Mesenchymal stem cell (in vitro differentiated cells and primary cell): ENCODE measurements around the gene ATRNL1.

ENCODE experiments used
- DNase-seq: peaks from one replicate; pipeline ENCODE4 v3.0.0-alpha.2; 2013
- H2AFZ ChIP-seq: one replicate; pipeline ENCODE4 v1.6.1; 2013; ENCODE audit warnings: low read depth, mild to moderate bottlenecking, control low read depth, inconsistent platforms, low read length, moderate library complexity
- H2AK5ac ChIP-seq: 2 replicates; pipeline ENCODE4 v1.6.1; 2013; ENCODE audit warnings: low read length, moderate library complexity, mild to moderate bottlenecking, inconsistent platforms; ENCODE audit not compliant: severe bottlenecking
- H2BK120ac ChIP-seq: one replicate; pipeline ENCODE4 v1.6.1; 2013; ENCODE audit warnings: low read depth, mild to moderate bottlenecking, inconsistent platforms, low read length, moderate library complexity
- H2BK12ac ChIP-seq, 2 experiments: one replicate each; pipeline ENCODE4 v1.6.1; 2013; ENCODE audit warnings: inconsistent platforms in 2 of 2, low read length in 2 of 2, mild to moderate bottlenecking in 2 of 2, moderate library complexity in 2 of 2, control low read depth in 1 of 2
- H2BK15ac ChIP-seq: one replicate; pipeline ENCODE4 v1.6.1; 2013; ENCODE audit warnings: mild to moderate bottlenecking, low read depth, inconsistent platforms; ENCODE audit not compliant: poor library complexity, severe bottlenecking
- H2BK5ac ChIP-seq: 2 replicates; pipeline ENCODE4 v1.6.1; 2013; ENCODE audit warnings: low read depth, mild to moderate bottlenecking, low read length, control low read depth, inconsistent platforms; ENCODE audit not compliant: poor library complexity, severe bottlenecking
- H3K14ac ChIP-seq, 2 experiments: one replicate each; pipeline ENCODE4 v1.6.1; 2013; ENCODE audit warnings: inconsistent platforms in 2 of 2, low read length in 2 of 2, control low read depth in 1 of 2, mild to moderate bottlenecking in 1 of 2, moderate library complexity in 1 of 2
- H3K18ac ChIP-seq, 2 experiments: one replicate each; pipeline ENCODE4 v1.6.1; 2013; ENCODE audit warnings: inconsistent platforms in 2 of 2, low read length in 2 of 2, control low read depth in 1 of 2, low read depth in 1 of 2, mild to moderate bottlenecking in 1 of 2
- H3K23ac ChIP-seq, 2 experiments: one replicate each; pipeline ENCODE4 v1.6.1; 2013; ENCODE audit warnings: inconsistent platforms in 2 of 2, low read length in 2 of 2, mild to moderate bottlenecking in 2 of 2, moderate library complexity in 2 of 2, control low read depth in 1 of 2
- H3K27ac ChIP-seq: 2 replicates; pipeline ENCODE4 v1.5.1; 2013; ENCODE audit warnings: mild to moderate bottlenecking, moderate library complexity, low read length, control low read depth, inconsistent platforms; ENCODE audit not compliant: poor library complexity, severe bottlenecking
- H3K27me3 ChIP-seq, 2 experiments: 2 replicates each; pipeline versions ENCODE4 v1.6.1 to v1.7.0; 2013; ENCODE audit warnings: low read length in 2 of 2, mild to moderate bottlenecking in 2 of 2, moderate library complexity in 2 of 2, control low read depth in 1 of 2, inconsistent platforms in 1 of 2; ENCODE audit not compliant: control insufficient read depth in 1 of 2, insufficient read depth in 1 of 2
- H3K36me3 ChIP-seq, 2 experiments: 2 replicates each; pipeline versions ENCODE4 v1.6.1 to v1.7.0; 2013; ENCODE audit warnings: low read length in 2 of 2, control low read depth in 1 of 2, inconsistent platforms in 1 of 2, low read depth in 1 of 2, mild to moderate bottlenecking in 1 of 2; ENCODE audit not compliant: insufficient read depth in 2 of 2, control insufficient read depth in 1 of 2
- H3K4ac ChIP-seq, 2 experiments: one replicate each; pipeline ENCODE4 v1.6.1; 2013; ENCODE audit warnings: inconsistent platforms in 2 of 2, low read length in 2 of 2, mild to moderate bottlenecking in 2 of 2, moderate library complexity in 2 of 2, control low read depth in 1 of 2, low read depth in 1 of 2
- H3K4me1 ChIP-seq: 2 replicates; pipeline ENCODE4 v1.6.1; 2013; ENCODE audit warnings: low read depth, low read length, control low read depth; ENCODE audit not compliant: control insufficient read depth, insufficient read depth
- H3K4me2 ChIP-seq: 2 replicates; pipeline ENCODE4 v1.6.1; 2013; ENCODE audit warnings: low read length, mild to moderate bottlenecking, inconsistent platforms; ENCODE audit not compliant: poor library complexity, severe bottlenecking
- H3K4me3 ChIP-seq, 2 experiments: 2 replicates each; pipeline versions ENCODE4 v1.5.1 to v1.7.0; 2013; ENCODE audit warnings: low read length in 2 of 2, mild to moderate bottlenecking in 2 of 2, control low read depth in 1 of 2, low read depth in 1 of 2; ENCODE audit not compliant: insufficient read depth in 1 of 2
- H3K79me1 ChIP-seq: replicated peaks from 2 replicates; pipeline ENCODE4 v1.6.1; 2013; ENCODE audit warnings: mild to moderate bottlenecking, control low read depth, low read length, inconsistent platforms; ENCODE audit not compliant: poor library complexity, severe bottlenecking
- H3K9ac ChIP-seq: 2 replicates; pipeline ENCODE4 v1.7.0; 2013; ENCODE audit warnings: mild to moderate bottlenecking, low read length, moderate library complexity
- H3K9me3 ChIP-seq: 2 replicates; pipeline ENCODE4 v1.7.0; 2013; ENCODE audit warnings: mild to moderate bottlenecking, low read length; ENCODE audit not compliant: control insufficient read depth
- H4K8ac ChIP-seq: one replicate; pipeline ENCODE4 v1.6.1; 2013; ENCODE audit warnings: inconsistent platforms, mild to moderate bottlenecking, low read length, moderate library complexity
- H4K91ac ChIP-seq: one replicate; pipeline ENCODE4 v1.6.1; 2013; ENCODE audit warnings: mild to moderate bottlenecking, low read length, inconsistent platforms
- WGBS: methylation state at CpG from one replicate; pipeline ENCODE4 v1.1.7; 2013; ENCODE audit warnings: mixed read lengths; 5-methylcytosine and 5-hydroxymethylcytosine counted together

Gene ATRNL1

GRCh38 chr10:115914475-115914874 lies 821.3 kb downstream of the ATRNL1 start:
- Histone ChIP-seq H3K9me3 (no peaks in the 10 kb centered on the region), H4K91ac (no peak overlapping the region), H3K4ac (no peak overlapping the region), H3K27ac (no peak overlapping the region), H3K36me3 (no peaks in the 10 kb centered on the region), H3K4me3 (no peak overlapping the region), H2BK120ac (no peak overlapping the region), H2BK12ac (no peak overlapping the region), H3K14ac (no peak overlapping the region), H2BK15ac (no peak overlapping the region), H3K18ac (no peak overlapping the region), H2AFZ (no peak overlapping the region), H3K27me3 (no peaks in the 10 kb centered on the region), H3K4me1 (no peaks in the 10 kb centered on the region), H2AK5ac (no peak overlapping the region), H4K8ac (no peak overlapping the region), H3K4me2 (no peak overlapping the region), H2BK5ac (no peak overlapping the region), H3K79me1 (no peaks in the 10 kb centered on the region), H3K23ac (no peak overlapping the region), H3K9ac (no peak overlapping the region)
- 100% methylated on average over 3 of the region's 3 CpGs for WGBS
- no peak for DNase-seq

DNA sequence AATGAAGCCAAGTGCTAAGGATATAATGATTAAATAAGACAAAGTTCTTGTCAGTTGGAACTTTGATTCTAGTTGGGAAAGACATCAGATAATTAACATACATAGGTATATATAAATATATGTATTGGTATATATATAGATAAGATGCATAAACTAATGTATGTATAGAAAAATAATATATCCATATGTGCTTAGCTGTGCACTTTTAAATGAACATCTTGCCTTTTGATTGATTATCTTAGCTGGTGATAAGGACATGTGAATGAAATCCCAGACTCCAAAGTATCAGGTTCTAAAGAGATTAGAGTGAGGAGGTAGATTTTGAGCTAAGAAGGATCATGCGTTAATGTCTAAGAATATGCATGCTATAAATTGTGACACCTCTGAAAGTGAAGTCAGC lies 822.3 kb downstream of the ATRNL1 start:
- Histone ChIP-seq H3K4ac (no peak overlapping the region), H2AK5ac (no peak overlapping the region), H3K9me3 (no peaks in the 10 kb centered on the region), H3K18ac (no peak overlapping the region), H3K4me2 (no peak overlapping the region), H3K14ac (no peak overlapping the region), H3K27me3 (no peaks in the 10 kb centered on the region), H3K4me3 (no peak overlapping the region), H4K91ac (no peak overlapping the region), H3K27ac (no peak overlapping the region), H2BK15ac (no peak overlapping the region), H2BK5ac (no peak overlapping the region), H2BK12ac (no peak overlapping the region), H2BK120ac (no peak overlapping the region), H3K4me1 (no peaks in the 10 kb centered on the region), H3K79me1 (no peaks in the 10 kb centered on the region), H3K36me3 (no peaks in the 10 kb centered on the region), H3K23ac (no peak overlapping the region), H3K9ac (no peak overlapping the region), H2AFZ (no peak overlapping the region), H4K8ac (no peak overlapping the region)
- DNase-seq, result no peak
- 100% methylated on average over 1 of the region's 1 CpG for WGBS

DNA sequence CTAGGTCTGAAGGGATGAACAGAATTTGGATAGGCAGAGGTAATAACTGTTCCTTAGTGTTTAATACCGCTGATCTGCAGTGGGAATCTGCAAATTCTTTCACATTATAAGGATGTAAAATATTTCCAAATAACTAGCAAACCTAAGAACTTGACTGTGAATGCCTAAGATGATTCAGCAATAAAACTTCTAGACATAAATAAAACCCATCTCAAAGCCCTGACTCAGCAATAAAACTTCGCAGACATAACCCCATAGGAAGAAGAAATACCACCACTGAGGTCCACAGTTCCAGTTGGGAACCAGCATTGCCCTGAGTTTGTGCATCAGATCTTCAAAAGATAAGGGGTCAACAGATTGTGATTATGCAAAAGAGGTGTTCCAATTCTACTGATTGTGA lies 825.6 kb downstream of the ATRNL1 start:
- Histone ChIP-seq H2BK5ac (no peak overlapping the region), H3K9ac (no peak overlapping the region), H2AFZ (no peak overlapping the region), H3K79me1 (no peaks in the 10 kb centered on the region), H3K4me1 (no peaks in the 10 kb centered on the region), H3K4ac (no peak overlapping the region), H3K4me3 (no peak overlapping the region), H3K27me3 (no peaks in the 10 kb centered on the region), H2AK5ac (no peak overlapping the region), H3K14ac (no peak overlapping the region), H2BK12ac (no peak overlapping the region), H4K91ac (no peak overlapping the region), H3K4me2 (no peak overlapping the region), H2BK15ac (no peak overlapping the region), H3K36me3 (no peaks in the 10 kb centered on the region), H3K9me3 (no peaks in the 10 kb centered on the region), H3K18ac (no peak overlapping the region), H4K8ac (no peak overlapping the region), H3K27ac (no peak overlapping the region), H3K23ac (no peak overlapping the region), H2BK120ac (no peak overlapping the region)
- DNase-seq, result no peak
- WGBS, result 100% methylated on average over 2 of the region's 2 CpGs

DNA sequence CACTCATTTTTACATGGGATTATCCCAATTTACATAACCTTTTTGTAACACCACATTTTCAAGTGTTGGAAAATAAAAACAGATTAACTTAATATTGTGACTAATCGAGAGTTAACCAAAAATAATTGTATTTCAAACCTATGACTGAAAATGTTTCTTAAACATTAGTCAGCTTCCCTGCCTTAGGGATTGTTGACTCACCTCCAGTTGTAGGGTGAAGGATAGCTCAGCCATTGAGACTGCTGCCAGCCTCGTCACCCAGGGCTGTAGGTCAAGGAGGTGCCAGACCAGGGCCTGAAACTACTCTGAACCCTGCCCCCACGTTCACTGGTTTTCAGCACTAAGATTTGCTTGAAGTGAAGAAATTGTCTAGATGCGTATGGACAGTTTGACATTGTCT lies 828.6 kb downstream of the ATRNL1 start:
- no peak overlapping the region for H4K8ac ChIP-seq
- H3K4me3 ChIP-seq, result no peak overlapping the region
- H3K14ac ChIP-seq, result no peak overlapping the region
- H3K4me1 ChIP-seq, result no peaks in the 10 kb centered on the region
- no peak overlapping the region for H3K23ac ChIP-seq
- no peak overlapping the region for H2AFZ ChIP-seq
- no peak overlapping the region for H3K4ac ChIP-seq
- H3K18ac ChIP-seq, result no peak overlapping the region
- no peak overlapping the region for H3K4me2 ChIP-seq
- no peak overlapping the region for H2AK5ac ChIP-seq
- H3K79me1 ChIP-seq, result no peaks in the 10 kb centered on the region
- H4K91ac ChIP-seq, result no peak overlapping the region
- H3K27ac ChIP-seq, result no peak overlapping the region
- H3K36me3 ChIP-seq, result no peaks in the 10 kb centered on the region
- WGBS, result 84% methylated on average over 3 of the region's 4 CpGs
- H3K9me3 ChIP-seq, result peaks cover 3% of the 10 kb centered on the region
- no peak overlapping the region for H2BK15ac ChIP-seq
- no peak for DNase-seq
- no peaks in the 10 kb centered on the region for H3K27me3 ChIP-seq
- no peak overlapping the region for H2BK5ac ChIP-seq
- no peak overlapping the region for H3K9ac ChIP-seq
- H2BK120ac ChIP-seq, result no peak overlapping the region
- H2BK12ac ChIP-seq, result no peak overlapping the region
